Transverse colon (tissue), 4 donors: ENCODE measurements around the gene DLG2. TPM values are rescaled to one million over a fixed set of nuclear protein-coding genes. Genes with fewer than 3 reads are reported as not detected.

ENCODE experiments used
- DNase-seq: peaks from one replicate; pipeline ENCODE4 v3.0.0-alpha.2; 2019
- H3K27ac ChIP-seq, 4 donors: fragments of 200-600 bp; sonication (generic); 2 replicates each; pipeline ENCODE4 v1.5.1; 2016 to 2018; ENCODE audit warnings: inconsistent platforms in 4 of 4
- H3K27me3 ChIP-seq: fragments of 200-600 bp; sonication (generic); 2 replicates; pipeline ENCODE4 v1.5.1; 2017; ENCODE audit warnings: inconsistent platforms
- H3K36me3 ChIP-seq, 4 donors: fragments of 200-600 bp; sonication (generic); 2 replicates each; pipeline ENCODE4 v1.5.1; 2017 to 2019; ENCODE audit warnings: inconsistent platforms in 4 of 4
- H3K4me1 ChIP-seq, 4 donors: fragments of 200-600 bp; sonication (generic); 2 replicates each; pipeline ENCODE4 v1.5.1; 2017 to 2020; ENCODE audit warnings: inconsistent platforms in 4 of 4
- H3K4me3 ChIP-seq, 4 donors: fragments of 200-600 bp; sonication (generic); 1 replicate in 1 of 4; 2 replicates in 3 of 4; pipeline versions ENCODE4 v1.5.1 to v1.6.1; 2017 to 2019; ENCODE audit warnings: inconsistent platforms in 4 of 4
- H3K9me3 ChIP-seq, 2 donors: fragments of 200-600 bp; sonication (generic); 2 replicates each; pipeline ENCODE4 v1.5.1; 2017 to 2019; ENCODE audit warnings: inconsistent platforms in 2 of 2
- EP300 ChIP-seq: sonication (generic); formaldehyde crosslinking; IDR thresholded peaks from one replicate; pipeline ENCODE4 v1.6.1; 2017; ENCODE audit warnings: antibody characterized with exemption, low read depth
- POLR2A ChIP-seq: fragments of 450-650 bp; IDR thresholded peaks from one replicate; pipeline ENCODE4 v1.6.1; 2016; ENCODE audit warnings: antibody characterized with exemption, mild to moderate bottlenecking, moderate library complexity
- POLR2AphosphoS5 ChIP-seq, 3 donors: sonication (generic); formaldehyde crosslinking; IDR thresholded peaks; one replicate each; pipeline ENCODE4 v1.6.1; 2016; ENCODE audit warnings: antibody characterized with exemption in 3 of 3
- WGBS, 2 donors: methylation state at CpG; one replicate each; pipeline ENCODE4 v1.1.5; 2018; ENCODE audit warnings: low coverage in 1 of 2; 5-methylcytosine and 5-hydroxymethylcytosine counted together
- in situ Hi-C, 4 donors: fragments of 200-750 bp; cut with MboI; loops; one replicate each; pipeline versions ENCODE4 v1.15.0 to v1.15.1; 2017; ENCODE audit warnings: low sequenced_read_pairs in 3 of 4, low pct_ligation_motif_present in 1 of 4, low pct_unique_long_range_greater_than_20kb in 1 of 4
- intact Hi-C: fragments of 100-400 bp; cut with DNase I; formaldehyde crosslinking; loops from one replicate; pipeline ENCODE4 v1.15.1; 2023; ENCODE audit warnings: low total_unique reads
- total RNA-seq, 4 donors: library from RNA; depleted of rRNA; stranded (reverse); fragments of >200 nt; gene quantifications; one replicate each; pipeline ENCODE4 v1.1.0, GENCODE V29; 2016
- TF ChIP-seq, protein P1 (sequence below), 5 experiments: fragments of 200-600 bp in 3 of 5; fragments of 450-650 bp in 2 of 5; sonication (generic) in 3 of 5; IDR thresholded peaks; 1 replicate in 2 of 5; 2 replicates in 3 of 5; pipeline ENCODE4 v1.5.1; 2016 to 2017; ENCODE audit warnings: antibody characterized with exemption in 5 of 5, inconsistent platforms in 3 of 5, mild to moderate bottlenecking in 2 of 5, moderate library complexity in 1 of 5

Gene DLG2
- total RNA-seq, 4 donors from 2014 or later, result 1.9 to 28.3 (median 3.7) TPM

DNA sequence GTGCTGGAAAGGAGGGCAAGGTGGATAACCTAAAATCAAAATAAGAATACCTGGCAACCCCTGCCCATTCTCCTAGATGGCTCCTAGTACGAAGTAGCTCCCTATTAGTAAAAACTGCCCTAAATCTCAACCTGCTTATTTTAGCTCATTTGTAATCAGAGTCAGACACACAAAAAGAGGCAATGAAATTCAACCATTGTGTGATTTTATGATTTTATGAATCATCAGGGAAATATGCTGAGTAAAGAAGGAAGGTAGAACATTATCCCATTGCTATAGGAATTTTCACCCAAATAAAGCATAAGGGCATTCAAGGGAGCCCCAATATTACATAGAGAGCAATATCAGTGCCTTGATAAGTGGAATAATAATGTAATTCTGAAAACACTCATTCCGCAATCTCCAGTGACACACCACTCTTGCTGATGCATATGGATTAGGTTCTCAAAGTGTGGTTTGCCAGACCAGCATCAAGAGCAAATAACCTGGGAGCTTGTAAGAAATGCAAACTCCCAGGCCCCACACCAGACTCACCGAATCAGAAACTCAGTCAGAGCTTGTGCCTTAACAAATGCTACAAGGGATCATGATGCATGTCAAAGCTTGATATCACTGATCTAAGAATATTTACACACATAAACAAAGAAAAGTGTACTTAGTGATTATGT, 789.6 kb downstream of the DLG2 start:
- WGBS, 2 donors, result 73 to 97% methylated on average over 1 to 3 of the region's 3 CpGs
- no peak for TF ChIP-seq POLR2AphosphoS5 (IDR thresholded peaks at IDR 0.05)
- no peak for TF ChIP-seq EP300
- TF ChIP-seq, protein P1, sequence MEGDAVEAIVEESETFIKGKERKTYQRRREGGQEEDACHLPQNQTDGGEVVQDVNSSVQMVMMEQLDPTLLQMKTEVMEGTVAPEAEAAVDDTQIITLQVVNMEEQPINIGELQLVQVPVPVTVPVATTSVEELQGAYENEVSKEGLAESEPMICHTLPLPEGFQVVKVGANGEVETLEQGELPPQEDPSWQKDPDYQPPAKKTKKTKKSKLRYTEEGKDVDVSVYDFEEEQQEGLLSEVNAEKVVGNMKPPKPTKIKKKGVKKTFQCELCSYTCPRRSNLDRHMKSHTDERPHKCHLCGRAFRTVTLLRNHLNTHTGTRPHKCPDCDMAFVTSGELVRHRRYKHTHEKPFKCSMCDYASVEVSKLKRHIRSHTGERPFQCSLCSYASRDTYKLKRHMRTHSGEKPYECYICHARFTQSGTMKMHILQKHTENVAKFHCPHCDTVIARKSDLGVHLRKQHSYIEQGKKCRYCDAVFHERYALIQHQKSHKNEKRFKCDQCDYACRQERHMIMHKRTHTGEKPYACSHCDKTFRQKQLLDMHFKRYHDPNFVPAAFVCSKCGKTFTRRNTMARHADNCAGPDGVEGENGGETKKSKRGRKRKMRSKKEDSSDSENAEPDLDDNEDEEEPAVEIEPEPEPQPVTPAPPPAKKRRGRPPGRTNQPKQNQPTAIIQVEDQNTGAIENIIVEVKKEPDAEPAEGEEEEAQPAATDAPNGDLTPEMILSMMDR (IDR thresholded peaks at IDR 0.05), result no peak
- no peak for TF ChIP-seq POLR2A
- no peak overlapping the region for H3K27ac ChIP-seq
- H3K9me3 ChIP-seq, result no peaks in the 10 kb centered on the region
- H3K4me1 ChIP-seq, result peaks cover 0 to 18% (median 0%) of the 10 kb centered on the region in 4 donors
- no peaks in the 10 kb centered on the region for H3K27me3 ChIP-seq
- no peak overlapping the region for H3K4me3 ChIP-seq
- intact Hi-C loops (no loop called here), in situ Hi-C loops (no loop called here)
- no peak for DNase-seq
- no peaks in the 10 kb centered on the region for H3K36me3 ChIP-seq

DNA sequence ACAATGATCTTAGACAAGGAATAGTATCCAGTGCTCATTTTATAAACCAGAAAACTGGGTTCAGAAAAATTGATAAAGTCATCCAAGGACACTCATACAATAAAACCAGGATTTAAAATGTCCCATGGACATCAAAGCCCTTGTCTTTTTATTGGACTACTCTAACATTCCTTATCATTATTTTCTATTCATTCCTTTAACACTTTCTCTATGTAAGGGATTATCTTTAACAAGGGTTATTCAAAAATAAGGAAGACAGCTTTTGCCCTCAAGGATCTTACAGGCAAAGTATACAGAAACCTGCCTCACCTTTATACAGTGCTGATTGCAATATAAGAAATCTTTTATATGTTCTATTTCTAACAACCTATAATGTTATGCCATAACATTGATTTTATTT, 790.8 kb downstream of the DLG2 start:
- Histone ChIP-seq H3K4me3 (no peak overlapping the region), H3K9me3 (no peaks in the 10 kb centered on the region), H3K27me3 (no peaks in the 10 kb centered on the region), H3K36me3 (no peaks in the 10 kb centered on the region), H3K4me1 (peaks cover 0 to 27% (median 0%) of the 10 kb centered on the region in 4 donors), H3K27ac (no peak overlapping the region)
- no peak for TF ChIP-seq EP300
- no peak for TF ChIP-seq POLR2A
- TF ChIP-seq, protein P1 (IDR thresholded peaks at IDR 0.05), result no peak
- TF ChIP-seq POLR2AphosphoS5 (IDR thresholded peaks at IDR 0.05), result no peak
- intact Hi-C loops, result no loop called here
- DNase-seq, result no peak
- in situ Hi-C loops, result no loop called here

DNA sequence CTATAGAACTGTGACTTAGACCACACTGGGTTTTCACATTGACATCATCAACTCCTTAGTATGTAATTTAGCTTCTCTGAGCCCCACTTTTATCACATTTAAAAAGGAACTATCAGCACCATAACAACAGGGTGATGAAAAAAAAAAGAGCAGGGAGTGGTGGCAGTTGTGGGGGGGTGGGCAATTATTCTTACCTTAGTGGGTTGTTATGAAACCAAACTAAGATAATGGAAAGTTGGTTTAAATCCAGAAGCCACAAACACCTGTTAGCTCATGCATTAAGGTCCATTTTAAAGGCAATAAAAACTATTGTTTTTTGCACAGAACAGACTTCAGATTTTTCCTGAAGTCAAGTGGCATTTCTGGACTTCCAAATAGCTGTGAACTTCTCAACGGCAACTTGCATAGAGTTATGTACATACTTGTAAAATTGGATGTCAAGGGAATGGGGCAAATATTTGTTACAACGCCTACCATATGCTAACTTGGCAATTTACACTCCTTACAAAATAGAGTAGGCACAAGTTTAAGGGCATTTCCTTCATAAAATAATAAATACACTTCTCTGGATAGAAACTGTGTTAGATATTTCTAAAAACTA, 793.6 kb downstream of the DLG2 start:
- H3K36me3 ChIP-seq, result no peaks in the 10 kb centered on the region
- no peaks in the 10 kb centered on the region for H3K27me3 ChIP-seq
- no peaks in the 10 kb centered on the region for H3K9me3 ChIP-seq
- H3K4me3 ChIP-seq, result no peak overlapping the region
- in situ Hi-C loops (no loop called here), intact Hi-C loops (no loop called here)
- H3K27ac ChIP-seq, result peak overlapping the region in 1 of 4 donors; percentile 32
- TF ChIP-seq POLR2AphosphoS5 (IDR thresholded peaks at IDR 0.05), result no peak
- no peak for TF ChIP-seq POLR2A
- no peak for TF ChIP-seq EP300
- TF ChIP-seq, protein P1 (IDR thresholded peaks at IDR 0.05), result no peak
- 43 to 61% methylated on average over 2 of the region's 2 CpGs for WGBS, 2 donors
- DNase-seq, result no peak
- peaks cover 0 to 27% (median 0%) of the 10 kb centered on the region in 4 donors for H3K4me1 ChIP-seq

DNA sequence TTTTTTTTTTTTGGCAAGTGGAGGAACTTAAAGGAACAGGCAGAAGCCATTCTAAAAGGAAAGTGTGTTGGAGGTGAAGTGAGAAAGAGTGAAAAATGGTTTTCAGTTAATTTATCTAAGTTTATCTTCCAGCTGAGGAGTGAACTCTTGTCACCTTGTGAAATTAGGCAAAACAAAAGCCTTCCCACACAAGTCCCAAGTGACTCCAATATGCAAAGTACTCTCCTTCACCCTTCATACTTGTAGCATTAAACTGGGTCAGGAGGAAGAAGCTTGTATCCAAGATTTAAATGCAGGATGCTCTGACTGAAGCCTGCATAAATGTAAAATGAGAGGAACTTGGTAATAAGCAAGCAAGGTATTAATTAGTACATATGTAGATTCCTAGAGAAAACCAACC, 796.8 kb downstream of the DLG2 start:
- Histone ChIP-seq H3K9me3 (no peaks in the 10 kb centered on the region), H3K36me3 (no peaks in the 10 kb centered on the region), H3K4me1 (peaks cover 0 to 31% (median 0%) of the 10 kb centered on the region in 4 donors), H3K4me3 (no peak overlapping the region), H3K27ac (no peak overlapping the region), H3K27me3 (no peaks in the 10 kb centered on the region)
- intact Hi-C loops (no loop called here), in situ Hi-C loops (no loop called here)
- no peak for TF ChIP-seq POLR2AphosphoS5 (IDR thresholded peaks at IDR 0.05)
- DNase-seq, result no peak

DNA sequence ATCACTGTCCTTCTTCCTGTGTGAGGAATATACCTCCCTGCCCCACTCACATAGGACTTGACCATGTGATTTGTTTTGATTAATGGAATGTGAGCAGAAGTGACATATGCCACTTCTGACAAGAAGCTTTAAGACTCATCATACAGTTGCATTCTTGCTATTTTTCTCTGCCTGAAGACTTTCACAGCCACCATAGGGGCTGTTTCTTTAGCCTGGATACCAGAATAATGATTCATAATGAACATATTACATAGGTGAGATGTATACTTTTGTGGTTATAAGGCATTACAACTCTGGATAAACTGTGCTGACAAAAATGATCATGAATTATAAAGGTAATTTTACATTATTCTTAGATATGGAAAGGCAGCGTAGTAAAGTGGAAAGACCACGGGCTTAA, 798.0 kb downstream of the DLG2 start:
- Histone ChIP-seq H3K27me3 (no peaks in the 10 kb centered on the region), H3K27ac (no peak overlapping the region), H3K9me3 (no peaks in the 10 kb centered on the region), H3K4me3 (no peak overlapping the region), H3K36me3 (no peaks in the 10 kb centered on the region), H3K4me1 (peaks cover 0 to 29% (median 0%) of the 10 kb centered on the region in 4 donors)
- WGBS, 2 donors, result 58 to 86% methylated on average over 2 of the region's 2 CpGs
- intact Hi-C loops, result no loop called here
- DNase-seq, result no peak
- in situ Hi-C loops, result no loop called here
- TF ChIP-seq POLR2AphosphoS5 (IDR thresholded peaks at IDR 0.05) (no peak), EP300 (no peak), POLR2A (no peak)
- TF ChIP-seq, protein P1 (IDR thresholded peaks at IDR 0.05), result no peak
